HepG2 (cell line): Measurements from ENCODE around the gene XPO5. TPM values are rescaled to one million over a fixed set of nuclear protein-coding genes. Genes with fewer than 3 reads are reported as not detected.
A peak's percentile ranks its signal among the peaks of the same experiment; 100 is the strongest.

ENCODE experiments used
- ATAC-seq: fragments of 200-7000 bp; cut with Tn5 transposase; 3 replicates; pipeline ENCODE4 v1.9.1; 2020; ENCODE audit warnings: mild to moderate bottlenecking, moderate library complexity
- BruUV-seq: library from RNA; stranded (reverse); fragments of 400-500 nt; replicated peaks from 2 replicates; lab custom pipeline; 2021; lab: Mats Ljungman, UMichigan
- CTCF ChIA-PET: fragments of 300-600 bp; formaldehyde crosslinking; extraction: SDS; loops from one replicate; lab custom pipeline; 2021; ENCODE audit warnings: low total read pairs, inconsistent platforms, low intra/inter-chr PET ratio; lab: Yijun Ruan, JAX
- POLR2A ChIA-PET: fragments of 350-600 bp; sonication (Branson Sonifier 250); formaldehyde crosslinking; loops from one replicate; lab custom pipeline; 2020; ENCODE audit warnings: antibody characterized with exemption, inconsistent platforms; lab: Yijun Ruan, JAX
- DNase-seq: peaks from one replicate; pipeline ENCODE4 v3.0.0-alpha.2; 2015; ENCODE audit warnings: low spot score
- FAIRE-seq: peaks from 3 replicates; lab custom pipeline; 2011; peaks lifted over from hg19 to GRCh38; lab: Jason Lieb, UNC
- H2AFZ ChIP-seq: one replicate; pipeline ENCODE4 v1.6.1; 2011; ENCODE audit warnings: low read length, inconsistent platforms
- H3K27ac ChIP-seq: fragments of 300-600 bp; 3 replicates; pipeline ENCODE4 v1.8.0; 2011; ENCODE audit warnings: mixed run types, mild to moderate bottlenecking, mixed read lengths, low read length, inconsistent platforms; ENCODE audit not compliant: insufficient read depth; ENCODE audit errors: extremely low read length
- H3K27me3 ChIP-seq, 2 experiments: fragments of 200-600 bp in 1 of 2; 2 replicates in 1 of 2; 3 replicates in 1 of 2; pipeline versions ENCODE4 v1.6.0 to v1.8.0; 2011; ENCODE audit warnings: low read length in 2 of 2, mild to moderate bottlenecking in 2 of 2, moderate library complexity in 2 of 2, inconsistent platforms in 1 of 2; ENCODE audit not compliant: insufficient read depth in 2 of 2, control insufficient read depth in 1 of 2
- H3K36me3 ChIP-seq, 2 experiments: fragments of 200-600 bp in 1 of 2; replicated peaks in 1 of 2; 2 replicates in 1 of 2; 3 replicates in 1 of 2; pipeline versions ENCODE4 v1.5.1 to v1.8.0; 2011; ENCODE audit warnings: low read length in 2 of 2, inconsistent platforms in 1 of 2; ENCODE audit not compliant: insufficient read depth in 2 of 2, control insufficient read depth in 1 of 2
- H3K4me1 ChIP-seq: 2 replicates; pipeline ENCODE4 v1.5.1; 2012; ENCODE audit warnings: low read length, inconsistent platforms; ENCODE audit not compliant: insufficient read depth
- H3K4me2 ChIP-seq: 2 replicates; pipeline ENCODE4 v1.6.0; 2011; ENCODE audit warnings: low read depth, low read length, inconsistent platforms
- H3K4me3 ChIP-seq, 3 experiments: fragments of 200-600 bp in 1 of 3; sonication (generic), shearing (Covaris generic) in 1 of 3; replicated peaks in 1 of 3; 2 replicates each; pipeline ENCODE4 v1.5.1; 2011 to 2016; ENCODE audit warnings: low read length in 3 of 3, inconsistent platforms in 2 of 3, low read depth in 2 of 3, mild to moderate bottlenecking in 2 of 3, control low read depth in 1 of 3, mixed read lengths in 1 of 3; ENCODE audit not compliant: insufficient read depth in 1 of 3
- H3K79me2 ChIP-seq: one replicate; pipeline ENCODE4 v1.6.1; 2011; ENCODE audit warnings: low read length, inconsistent platforms; ENCODE audit not compliant: insufficient read depth
- H3K9ac ChIP-seq: 2 replicates; pipeline ENCODE4 v1.6.0; 2011; ENCODE audit warnings: mild to moderate bottlenecking, low read depth, low read length, inconsistent platforms; ENCODE audit not compliant: insufficient read depth
- H3K9me3 ChIP-seq: 2 replicates; pipeline ENCODE4 v1.5.1; 2012; ENCODE audit warnings: mild to moderate bottlenecking, low read length
- H4K20me1 ChIP-seq: 2 replicates; pipeline ENCODE4 v1.6.0; 2011; ENCODE audit warnings: inconsistent platforms, mild to moderate bottlenecking, low read length, moderate library complexity; ENCODE audit not compliant: insufficient read depth
- ARID3A ChIP-seq: IDR thresholded peaks from 2 replicates; pipeline ENCODE4 v1.6.1; 2012; ENCODE audit warnings: low read depth, low read length, improper control_type of control experiment
- ATF7 ChIP-seq, 2 experiments: fragments of 450-650 bp in 1 of 2; sonication (generic) in 1 of 2; formaldehyde crosslinking in 1 of 2; IDR thresholded peaks; 2 replicates each; pipeline versions ENCODE4 v1.4.0 to v1.6.1; 2016 to 2020; ENCODE audit warnings: antibody characterized with exemption in 1 of 2, mild to moderate bottlenecking in 1 of 2, missing genetic modification reagents in 1 of 2
- CBFB ChIP-seq: sonication (generic); formaldehyde crosslinking; IDR thresholded peaks from 2 replicates; pipeline ENCODE4 v1.4.0; 2020; ENCODE audit warnings: missing genetic modification reagents
- CEBPB ChIP-seq: IDR thresholded peaks from 2 replicates; pipeline ENCODE4 v1.6.1; 2011; ENCODE audit warnings: low read depth, low read length, improper control_type of control experiment, borderline replicate concordance
- DZIP1 ChIP-seq: sonication (generic); formaldehyde crosslinking; IDR thresholded peaks from 2 replicates; pipeline ENCODE4 v1.5.0; 2020; ENCODE audit warnings: mild to moderate bottlenecking, missing genetic modification reagents
- GZF1 ChIP-seq: sonication (generic); formaldehyde crosslinking; IDR thresholded peaks from 2 replicates; pipeline ENCODE4 v1.5.1; 2020; ENCODE audit warnings: mild to moderate bottlenecking, missing genetic modification reagents
- JDP2 ChIP-seq: sonication (generic); formaldehyde crosslinking; IDR thresholded peaks from 2 replicates; pipeline ENCODE4 v1.8.1; 2022; ENCODE audit warnings: missing genetic modification reagents, borderline replicate concordance
- NR0B2 ChIP-seq: sonication (generic); formaldehyde crosslinking; IDR thresholded peaks from 2 replicates; pipeline ENCODE4 v1.4.0; 2020; ENCODE audit warnings: mild to moderate bottlenecking, missing genetic modification reagents
- RBFOX2 ChIP-seq: fragments of 200-400 bp; formaldehyde crosslinking; IDR thresholded peaks from 2 replicates; pipeline ENCODE4 v1.6.1; 2017; ENCODE audit warnings: low read depth, mild to moderate bottlenecking, low read length
- THAP8 ChIP-seq: sonication (generic); formaldehyde crosslinking; IDR thresholded peaks from 2 replicates; pipeline ENCODE4 v1.5.1; 2020; ENCODE audit warnings: missing genetic modification reagents, mild to moderate bottlenecking, borderline replicate concordance
- YEATS2 ChIP-seq: sonication (generic); formaldehyde crosslinking; IDR thresholded peaks from 2 replicates; pipeline ENCODE4 v1.4.0; 2020; ENCODE audit warnings: missing genetic modification reagents, borderline replicate concordance
- ZNF251 ChIP-seq: sonication (generic); formaldehyde crosslinking; IDR thresholded peaks from 2 replicates; pipeline ENCODE4 v1.9.0; 2021; ENCODE audit warnings: mild to moderate bottlenecking, missing genetic modification reagents
- WGBS: methylation state at CpG from one replicate; pipeline ENCODE4 v1.1.6; 2017; ENCODE audit warnings: low lambda C conversion rate; 5-methylcytosine and 5-hydroxymethylcytosine counted together
- in situ Hi-C: cut with HindIII; loops from 2 replicates; pipeline ENCODE4 v1.10.0; 2017; ENCODE audit warnings: low pct_unique_long_range_greater_than_20kb; ENCODE audit not compliant: extremely low pct_ligation_motif_present
- intact Hi-C: fragments of 100-400 bp; cut with micrococcal nuclease; formaldehyde crosslinking; loops from one replicate; pipeline ENCODE4 v1.10.0; 2022; ENCODE audit not compliant: unreplicated experiment
- polyA plus RNA-seq, 8 experiments: library from polyadenylated mRNA; depleted of rRNA in 3 of 8; stranded (reverse) in 7 of 8; unstranded in 1 of 8; fragments of >200 nt; fragmentation: Illumina TruSeq in 4 of 8; extraction: Trizol in 4 of 8; gene quantifications; 2 replicates each; pipeline versions ENCODE4 v1.2.1 to v1.2.3, GENCODE V29; 2011 to 2016; ENCODE audit warnings: low read depth in 4 of 8, missing spikeins in 1 of 8, mixed read lengths in 1 of 8; ENCODE audit not compliant: insufficient read depth in 1 of 8
- total RNA-seq, 5 experiments: library from RNA; depleted of rRNA; stranded (reverse); fragments of >200 nt; fragmentation: Illumina TruSeq; extraction: Trizol; gene quantifications; 2 replicates each; pipeline ENCODE4 v1.2.3, GENCODE V29; 2016; ENCODE audit warnings: low read depth in 1 of 5

The XPO5 gene
- total and polyA plus RNA-seq, 2 of the 13 experiments (the other 11 are each of a cell fraction or from before 2014, with no cell fraction given), result 52.2 to 68.0 TPM

- 98% methylated on average over 4 of the region's 4 CpGs for WGBS
- ATAC-seq, result no peak
- intact Hi-C loops, result no loop called here
Observed at GRCh38 chr6:43572015-43572414, 3.8 kb downstream of the XPO5 start.

GRCh38 chr6:43570876-43571441 lies 4.9 kb downstream of the XPO5 start:
- Histone ChIP-seq H2AFZ (no peak overlapping the region), H3K9ac (no peak overlapping the region), H3K79me2 (peaks cover 31% of the 10 kb centered on the region), H3K4me3 (no peak overlapping the region), H3K4me2 (no peak overlapping the region), H4K20me1 (no peaks in the 10 kb centered on the region), H3K27me3 (no peaks in the 10 kb centered on the region; a peak in 1 of 5 replicates), H3K9me3 (no peaks in the 10 kb centered on the region), H3K36me3 (peaks cover 20 to 65% of the 10 kb centered on the region in 2 experiments), H3K4me1 (peaks cover 15% of the 10 kb centered on the region; the same call in 1 of the 2 replicates), H3K27ac (no peak overlapping the region)
- in situ Hi-C loops (no loop called here), intact Hi-C loops (no loop called here)
- no peak for ATAC-seq
- TF ChIP-seq YEATS2 (no peak), CBFB (CRISPR knock-in tag) (no peak), DZIP1 (CRISPR knock-in tag) (no peak), THAP8 (CRISPR knock-in tag) (no peak), GZF1 (no peak), CEBPB (0 out of 2 replicates have a peak, but pooled peaks have one; percentile 6), ARID3A (no peak), ZNF251 (no peak), ATF7 (IDR thresholded peaks at IDR 0.05) (peak; percentile 93), ATF7 (CRISPR knock-in tag; IDR thresholded peaks at IDR 0.05) (no peak)
- CTCF ChIA-PET, result no interaction called here
- FAIRE-seq, result no peak
- POLR2A ChIA-PET, result no interaction called here
- no peak for DNase-seq
- WGBS, result 95% methylated on average over 5 of the region's 5 CpGs
- BruUV-seq, result no TSS peak

More at GRCh38 chr6:43572015-43572414, 3.8 kb downstream of the XPO5 start:
- ChIA-PET CTCF (no interaction called here), POLR2A (no interaction called here)
- Histone ChIP-seq H3K4me2 (no peak overlapping the region), H3K27ac (no peak overlapping the region), H3K9ac (no peak overlapping the region), H4K20me1 (no peaks in the 10 kb centered on the region), H3K4me3 (no peak overlapping the region), H3K27me3 (no peaks in the 10 kb centered on the region; a peak in 1 of 5 replicates), H2AFZ (no peak overlapping the region), H3K79me2 (peaks cover 41% of the 10 kb centered on the region), H3K4me1 (peaks cover 15% of the 10 kb centered on the region; the same call in 1 of the 2 replicates), H3K36me3 (peaks cover 17 to 58% of the 10 kb centered on the region in 2 experiments), H3K9me3 (no peaks in the 10 kb centered on the region)
- no TSS peak for BruUV-seq
- FAIRE-seq (no peak), DNase-seq (no peak)
- no peak for TF ChIP-seq JDP2 (CRISPR knock-in tag)
- 0 out of 2 replicates have a peak, but pooled peaks have one; percentile 28 for TF ChIP-seq RBFOX2
- TF ChIP-seq NR0B2 (CRISPR knock-in tag), result no peak
- in situ Hi-C loops, result no loop called here
